PC-9 (cell line): ENCODE results near the gene GTPBP10. TPM values are rescaled to one million over a fixed set of nuclear protein-coding genes. Genes with fewer than 3 reads are reported as not detected.

ENCODE experiments used
- BruUV-seq: library from RNA; stranded (reverse); fragments of 400-500 nt; replicated peaks from 2 replicates; lab custom pipeline; 2021; lab: Mats Ljungman, UMichigan
- CTCF ChIA-PET: fragments of 300-600 bp; sonication (Branson Sonifier 250); formaldehyde crosslinking; loops from one replicate; lab custom pipeline; 2022; ENCODE audit warnings: antibody characterized with exemption; lab: Charles Lee
- POLR2A ChIA-PET: fragments of 300-600 bp; sonication (Branson Sonifier 250); formaldehyde crosslinking; loops from one replicate; lab custom pipeline; 2022; ENCODE audit warnings: antibody characterized with exemption; ENCODE audit not compliant: unreplicated experiment; lab: Charles Lee
- DNase-seq, 2 experiments: peaks; one replicate each; pipeline versions ENCODE4 v3.0.0 to v3.0.0-alpha.2; 2015 to 2022; ENCODE audit warnings: mixed read lengths in 1 of 2
- H2AFZ ChIP-seq: fragments of 200-600 bp; sonication (generic); 2 replicates; pipeline ENCODE4 v1.8.1; 2017; ENCODE audit warnings: antibody characterized with exemption
- H3F3A ChIP-seq: fragments of 200-600 bp; sonication (generic); 2 replicates; pipeline ENCODE4 v1.8.1; 2017; ENCODE audit warnings: antibody characterized with exemption, mild to moderate bottlenecking, low read depth; ENCODE audit not compliant: insufficient read depth
- H3K27ac ChIP-seq: fragments of 200-600 bp; sonication (generic); 2 replicates; pipeline ENCODE4 v1.6.1; 2016; ENCODE audit warnings: mixed run types
- H3K27me3 ChIP-seq: fragments of 200-600 bp; sonication (generic); 2 replicates; pipeline ENCODE4 v1.6.1; 2016; ENCODE audit warnings: low read depth, mixed run types; ENCODE audit not compliant: insufficient read depth
- H3K36me3 ChIP-seq: fragments of 200-600 bp; sonication (generic); 2 replicates; pipeline ENCODE4 v1.6.1; 2016; ENCODE audit warnings: low read depth, mixed run types
- H3K4me1 ChIP-seq: fragments of 200-600 bp; sonication (generic); replicated peaks from 2 replicates; pipeline ENCODE4 v1.6.1; 2016; ENCODE audit warnings: mixed run types; ENCODE audit not compliant: insufficient read depth
- H3K4me2 ChIP-seq: fragments of 200-600 bp; sonication (generic); 2 replicates; pipeline ENCODE4 v1.6.1; 2017; ENCODE audit warnings: mixed run types
- H3K4me3 ChIP-seq: fragments of 200-600 bp; sonication (generic); 2 replicates; pipeline ENCODE4 v1.6.1; 2016; ENCODE audit warnings: mixed run types
- H3K79me2 ChIP-seq: fragments of 200-600 bp; sonication (generic); 2 replicates; pipeline ENCODE4 v1.6.1; 2017; ENCODE audit warnings: low read depth, mixed run types
- H3K9me2 ChIP-seq: fragments of 200-600 bp; sonication (generic); 2 replicates; pipeline ENCODE4 v1.8.1; 2017; ENCODE audit warnings: mild to moderate bottlenecking; ENCODE audit not compliant: insufficient read depth
- H3K9me3 ChIP-seq: fragments of 200-600 bp; sonication (generic); 2 replicates; pipeline ENCODE4 v1.8.1; 2016; ENCODE audit warnings: low read depth; ENCODE audit not compliant: insufficient read depth
- H4K20me1 ChIP-seq: fragments of 200-600 bp; sonication (generic); 2 replicates; pipeline ENCODE4 v1.8.1; 2017; ENCODE audit not compliant: insufficient read depth
- CTCF ChIP-seq: fragments of 200-600 bp; sonication (generic); conservative IDR thresholded peaks from 2 replicates; pipeline ENCODE4 v1.6.1; 2017; ENCODE audit warnings: mixed run types, antibody characterized with exemption, mild to moderate bottlenecking, moderate library complexity
- EZH2 ChIP-seq: fragments of 200-600 bp; sonication (generic); IDR thresholded peaks from 2 replicates; pipeline ENCODE4 v1.8.0; 2017; ENCODE audit warnings: antibody characterized with exemption, low read depth
- intact Hi-C: fragments of 100-400 bp; cut with micrococcal nuclease; formaldehyde crosslinking; loops from one replicate; pipeline ENCODE4 v1.10.0; 2022; ENCODE audit not compliant: unreplicated experiment
- total RNA-seq: library from RNA; stranded (reverse); gene quantifications from 2 replicates; pipeline ENCODE4 v1.2.3, GENCODE V29; 2021

GTPBP10 gene
- total RNA-seq, 1 experiment from 2014 or later: 36.7 TPM

DNA sequence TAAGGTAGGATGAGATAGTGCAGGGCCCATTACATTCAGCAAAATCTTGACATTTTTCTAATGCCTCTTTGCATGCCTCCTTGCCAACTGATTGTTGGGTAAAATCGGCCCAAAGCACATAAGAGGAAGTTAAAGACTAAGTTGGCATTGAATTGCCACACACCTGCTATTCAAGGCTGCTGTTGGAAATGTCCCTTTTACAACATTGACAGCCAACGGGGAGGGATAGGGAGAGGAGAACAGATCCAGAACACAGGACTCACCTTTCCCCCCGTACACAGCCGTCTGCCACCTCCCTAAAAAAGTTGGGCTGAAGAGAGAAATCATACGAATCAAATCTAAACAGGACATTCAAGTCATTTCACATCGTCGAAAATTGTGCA lies 26.1 kb upstream of the GTPBP10 start:
- TF ChIP-seq EZH2: no peak
- no peak for TF ChIP-seq CTCF
- H2AFZ ChIP-seq: no peak overlapping the region
- CTCF ChIA-PET: no interaction called here
- no peaks in the 10 kb centered on the region for H3K36me3 ChIP-seq
- no peaks in the 10 kb centered on the region for H3K9me2 ChIP-seq
- H3K4me2 ChIP-seq: no peak overlapping the region
- no TSS peak for BruUV-seq
- H3K4me1 ChIP-seq: no peaks in the 10 kb centered on the region
- intact Hi-C loops: no loop called here
- no peaks in the 10 kb centered on the region for H3K9me3 ChIP-seq
- no peak overlapping the region for H3K4me3 ChIP-seq
- no peaks in the 10 kb centered on the region for H4K20me1 ChIP-seq
- no peak overlapping the region for H3K27ac ChIP-seq
- POLR2A ChIA-PET: no interaction called here
- DNase-seq: no peak
- no peaks in the 10 kb centered on the region for H3K79me2 ChIP-seq
- no peaks in the 10 kb centered on the region for H3F3A ChIP-seq
- H3K27me3 ChIP-seq: no peaks in the 10 kb centered on the region

DNA sequence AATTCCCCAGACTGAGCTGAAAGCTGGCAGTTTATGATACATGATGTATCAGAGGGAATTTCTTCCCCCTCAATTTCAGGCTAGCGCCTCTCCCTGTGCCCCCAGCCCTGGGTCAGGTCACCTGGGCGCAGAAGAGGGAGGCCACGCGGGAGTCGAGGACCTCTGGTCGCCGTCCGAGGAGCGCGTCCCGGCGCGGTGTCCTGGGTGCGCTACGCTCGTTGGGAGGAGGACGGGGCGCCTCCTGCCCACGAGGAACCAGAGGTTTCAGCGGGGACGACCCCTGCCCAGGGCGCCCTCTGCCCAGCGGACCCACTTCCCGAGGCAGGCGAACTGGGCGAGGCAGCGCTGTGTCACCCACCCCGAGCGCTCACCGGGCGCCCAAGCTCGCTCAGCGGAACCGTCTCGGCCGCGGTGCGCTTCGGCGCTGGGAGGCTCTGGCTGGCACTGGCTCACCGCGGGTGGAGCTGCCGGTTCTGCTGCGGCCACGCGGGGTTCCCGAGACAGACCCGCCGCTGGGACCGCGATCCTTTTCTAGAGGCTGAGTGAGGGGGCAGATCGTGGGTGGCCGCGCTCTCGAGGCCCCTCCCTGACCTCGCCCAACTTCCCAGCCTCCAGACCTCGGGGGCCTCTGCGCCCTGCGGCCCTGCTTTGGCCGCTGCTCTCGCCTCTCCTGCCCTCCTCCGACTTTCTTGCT lies 25.6 kb upstream of the GTPBP10 start, which contains the start of gene FAM237B:
TSS of gene FAM237B (minus strand) at position 504 of the 694 bp plus-strand sequence. CDS start 1,556 bp downstream, outside the sequence.
- intact Hi-C loops: no loop called here
- no peaks in the 10 kb centered on the region for H3K9me2 ChIP-seq
- TF ChIP-seq CTCF: no peak
- no peak for TF ChIP-seq EZH2
- no peaks in the 10 kb centered on the region for H3K9me3 ChIP-seq
- no peak within 1 kb of the TSS for H3K4me3 ChIP-seq
- H3K79me2 ChIP-seq: no peaks in the 10 kb centered on the region
- ChIA-PET CTCF (no interaction called here), POLR2A (no interaction called here)
- H3K27ac ChIP-seq: no peak within 1 kb of the TSS
- no peaks in the 10 kb centered on the region for H4K20me1 ChIP-seq
- H3K36me3 ChIP-seq: no peaks in the 10 kb centered on the region
- H3F3A ChIP-seq: no peaks in the 10 kb centered on the region
- no TSS peak for BruUV-seq
- H3K27me3 ChIP-seq: no peaks in the 10 kb centered on the region
- no peak within 1 kb of the TSS for H3K4me2 ChIP-seq
- no peak for DNase-seq
- H3K4me1 ChIP-seq: no peaks in the 10 kb centered on the region
- no peak within 1 kb of the TSS for H2AFZ ChIP-seq

GRCh38 chr7:90322837-90323236 lies 23.7 kb upstream of the GTPBP10 start:
- H3K9me3 ChIP-seq: no peaks in the 10 kb centered on the region
- no peak overlapping the region for H2AFZ ChIP-seq
- no peaks in the 10 kb centered on the region for H3F3A ChIP-seq
- H3K4me2 ChIP-seq: no peak overlapping the region
- DNase-seq: no peak
- intact Hi-C loops: no loop called here
- ChIA-PET CTCF (no interaction called here), POLR2A (no interaction called here)
- H4K20me1 ChIP-seq: no peaks in the 10 kb centered on the region
- no peaks in the 10 kb centered on the region for H3K79me2 ChIP-seq
- H3K36me3 ChIP-seq: no peaks in the 10 kb centered on the region
- no TSS peak for BruUV-seq
- TF ChIP-seq CTCF (no peak), EZH2 (no peak)
- no peak overlapping the region for H3K27ac ChIP-seq
- H3K4me1 ChIP-seq: no peaks in the 10 kb centered on the region
- no peaks in the 10 kb centered on the region for H3K9me2 ChIP-seq
- no peaks in the 10 kb centered on the region for H3K27me3 ChIP-seq
- H3K4me3 ChIP-seq: no peak overlapping the region
